ENCODE data around the gene TSPAN9. TPM values are rescaled to one million over a fixed set of nuclear protein-coding genes. Genes with fewer than 3 reads are reported as not detected.
A peak's percentile ranks its signal among the peaks of the same experiment; 100 is the strongest.

Gene TSPAN9
- total and polyA plus RNA-seq, 2 experiments from 2014 or later, result 6.0 to 31.5 TPM

DNA sequence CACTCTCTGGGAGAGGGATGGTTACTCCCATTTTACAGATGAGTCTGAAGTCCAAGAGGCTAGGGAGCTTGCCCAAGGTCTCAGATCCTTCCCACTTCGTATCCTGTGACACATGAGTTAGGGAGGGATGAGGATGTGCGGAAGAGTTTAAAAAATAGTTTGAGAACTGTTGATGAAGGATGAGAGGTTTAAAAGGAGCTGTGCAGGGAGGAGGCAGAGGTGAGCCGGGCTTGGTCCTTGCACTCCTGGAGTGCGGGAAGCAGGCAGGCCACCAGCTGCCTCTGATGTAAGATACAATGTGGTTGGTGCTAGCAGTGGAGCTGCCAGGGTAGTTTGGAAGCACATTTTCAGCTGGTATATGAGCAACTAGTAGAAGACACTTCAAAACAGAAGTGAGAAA, 46.5 kb downstream of the TSPAN9 start:
- H3K27ac Mint-ChIP-seq, result no peak overlapping the region

More for the DNA sequence above, 46.5 kb downstream of the TSPAN9 start:
- no peak for TF ChIP-seq ZNF114 (CRISPR knock-in tag; IDR thresholded peaks at IDR 0.05)
- TF ChIP-seq EZH2phosphoT487 (IDR thresholded peaks at IDR 0.05; ENCODE audit: unreplicated experiment), result no peak
- TF ChIP-seq STAT1 (IDR thresholded peaks at IDR 0.05; ENCODE audit: unreplicated experiment), result no peak
- no peak for TF ChIP-seq JUNB (IDR thresholded peaks at IDR 0.05; ENCODE audit: unreplicated experiment)
- TF ChIP-seq ZNF331 (CRISPR knock-in tag; IDR thresholded peaks at IDR 0.05; ENCODE audit: low read depth), result no peak
- no peak for TF ChIP-seq CREB1 (CRISPR knock-in tag; IDR thresholded peaks at IDR 0.05; ENCODE audit: low read depth)
- TF ChIP-seq POLR2AphosphoS5 (IDR thresholded peaks at IDR 0.05; ENCODE audit: low read depth), result no peak
- TF ChIP-seq CTCF (conservative IDR thresholded peaks at IDR 0.05; ENCODE audit: low read depth in 2 of 2), result no peak
- TF ChIP-seq REST (IDR thresholded peaks at IDR 0.05; ENCODE audit: unreplicated experiment), result no peak
- TF ChIP-seq, protein P1, sequence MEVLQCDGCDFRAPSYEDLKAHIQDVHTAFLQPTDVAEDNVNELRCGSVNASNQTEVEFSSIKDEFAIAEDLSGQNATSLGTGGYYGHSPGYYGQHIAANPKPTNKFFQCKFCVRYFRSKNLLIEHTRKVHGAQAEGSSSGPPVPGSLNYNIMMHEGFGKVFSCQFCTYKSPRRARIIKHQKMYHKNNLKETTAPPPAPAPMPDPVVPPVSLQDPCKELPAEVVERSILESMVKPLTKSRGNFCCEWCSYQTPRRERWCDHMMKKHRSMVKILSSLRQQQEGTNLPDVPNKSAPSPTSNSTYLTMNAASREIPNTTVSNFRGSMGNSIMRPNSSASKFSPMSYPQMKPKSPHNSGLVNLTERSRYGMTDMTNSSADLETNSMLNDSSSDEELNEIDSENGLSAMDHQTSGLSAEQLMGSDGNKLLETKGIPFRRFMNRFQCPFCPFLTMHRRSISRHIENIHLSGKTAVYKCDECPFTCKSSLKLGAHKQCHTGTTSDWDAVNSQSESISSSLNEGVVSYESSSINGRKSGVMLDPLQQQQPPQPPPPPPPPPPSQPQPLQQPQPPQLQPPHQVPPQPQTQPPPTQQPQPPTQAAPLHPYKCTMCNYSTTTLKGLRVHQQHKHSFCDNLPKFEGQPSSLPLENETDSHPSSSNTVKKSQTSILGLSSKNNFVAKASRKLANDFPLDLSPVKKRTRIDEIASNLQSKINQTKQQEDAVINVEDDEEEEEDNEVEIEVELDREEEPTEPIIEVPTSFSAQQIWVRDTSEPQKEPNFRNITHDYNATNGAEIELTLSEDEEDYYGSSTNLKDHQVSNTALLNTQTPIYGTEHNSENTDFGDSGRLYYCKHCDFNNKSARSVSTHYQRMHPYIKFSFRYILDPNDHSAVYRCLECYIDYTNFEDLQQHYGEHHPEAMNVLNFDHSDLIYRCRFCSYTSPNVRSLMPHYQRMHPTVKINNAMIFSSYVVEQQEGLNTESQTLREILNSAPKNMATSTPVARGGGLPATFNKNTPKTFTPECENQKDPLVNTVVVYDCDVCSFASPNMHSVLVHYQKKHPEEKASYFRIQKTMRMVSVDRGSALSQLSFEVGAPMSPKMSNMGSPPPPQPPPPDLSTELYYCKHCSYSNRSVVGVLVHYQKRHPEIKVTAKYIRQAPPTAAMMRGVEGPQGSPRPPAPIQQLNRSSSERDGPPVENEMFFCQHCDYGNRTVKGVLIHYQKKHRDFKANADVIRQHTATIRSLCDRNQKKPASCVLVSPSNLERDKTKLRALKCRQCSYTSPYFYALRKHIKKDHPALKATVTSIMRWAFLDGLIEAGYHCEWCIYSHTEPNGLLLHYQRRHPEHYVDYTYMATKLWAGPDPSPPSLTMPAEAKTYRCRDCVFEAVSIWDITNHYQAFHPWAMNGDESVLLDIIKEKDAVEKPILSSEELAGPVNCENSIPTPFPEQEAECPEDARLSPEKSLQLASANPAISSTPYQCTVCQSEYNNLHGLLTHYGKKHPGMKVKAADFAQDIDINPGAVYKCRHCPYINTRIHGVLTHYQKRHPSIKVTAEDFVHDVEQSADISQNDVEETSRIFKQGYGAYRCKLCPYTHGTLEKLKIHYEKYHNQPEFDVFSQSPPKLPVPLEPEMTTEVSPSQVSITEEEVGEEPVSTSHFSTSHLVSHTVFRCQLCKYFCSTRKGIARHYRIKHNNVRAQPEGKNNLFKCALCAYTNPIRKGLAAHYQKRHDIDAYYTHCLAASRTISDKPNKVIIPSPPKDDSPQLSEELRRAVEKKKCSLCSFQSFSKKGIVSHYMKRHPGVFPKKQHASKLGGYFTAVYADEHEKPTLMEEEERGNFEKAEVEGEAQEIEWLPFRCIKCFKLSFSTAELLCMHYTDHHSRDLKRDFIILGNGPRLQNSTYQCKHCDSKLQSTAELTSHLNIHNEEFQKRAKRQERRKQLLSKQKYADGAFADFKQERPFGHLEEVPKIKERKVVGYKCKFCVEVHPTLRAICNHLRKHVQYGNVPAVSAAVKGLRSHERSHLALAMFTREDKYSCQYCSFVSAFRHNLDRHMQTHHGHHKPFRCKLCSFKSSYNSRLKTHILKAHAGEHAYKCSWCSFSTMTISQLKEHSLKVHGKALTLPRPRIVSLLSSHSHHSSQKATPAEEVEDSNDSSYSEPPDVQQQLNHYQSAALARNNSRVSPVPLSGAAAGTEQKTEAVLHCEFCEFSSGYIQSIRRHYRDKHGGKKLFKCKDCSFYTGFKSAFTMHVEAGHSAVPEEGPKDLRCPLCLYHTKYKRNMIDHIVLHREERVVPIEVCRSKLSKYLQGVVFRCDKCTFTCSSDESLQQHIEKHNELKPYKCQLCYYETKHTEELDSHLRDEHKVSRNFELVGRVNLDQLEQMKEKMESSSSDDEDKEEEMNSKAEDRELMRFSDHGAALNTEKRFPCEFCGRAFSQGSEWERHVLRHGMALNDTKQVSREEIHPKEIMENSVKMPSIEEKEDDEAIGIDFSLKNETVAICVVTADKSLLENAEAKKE (CRISPR knock-in tag; IDR thresholded peaks at IDR 0.05), result no peak
- no peak for TF ChIP-seq ETS1 (IDR thresholded peaks at IDR 0.05)
- TF ChIP-seq NANOG (IDR thresholded peaks at IDR 0.05; ENCODE audit: borderline replicate concordance), result no peak
- TF ChIP-seq EZH2 (IDR thresholded peaks at IDR 0.05; ENCODE audit: low read depth, unreplicated experiment), result no peak
- no peaks in the 10 kb centered on the region for H3K9me2 ChIP-seq (ENCODE audit: insufficient read depth)
- Mint-ChIP-seq H3K4me1 (peaks cover 9% of the 10 kb centered on the region), H3K27me3 (ENCODE audit: insufficient read depth, low read depth, poor library complexity) (peaks cover 5% of the 10 kb centered on the region), H3K36me3 (ENCODE audit: low read depth) (peaks cover under 1% of the 10 kb centered on the region; the same call in 2 of the 3 replicates), H3K4me3 (no peak overlapping the region), H3K9me3 (no peaks in the 10 kb centered on the region)
- no peak for DNase-seq (ENCODE audit: low spot score)
- H3K4me2 ChIP-seq, result no peak overlapping the region
- 0 out of 2 replicates have a peak overlapping the region, but pooled peaks have one; percentile 26 for H3K27ac ChIP-seq (ENCODE audit: low read depth)
- H3K4me3 ChIP-seq, result no peak overlapping the region
- H3K27me3 ChIP-seq (ENCODE audit: insufficient read depth), result no peaks in the 10 kb centered on the region
- H2AFZ ChIP-seq, result no peak overlapping the region
- no peaks in the 10 kb centered on the region for H3K79me2 ChIP-seq (replicated peaks; ENCODE audit: insufficient read depth)
- H3F3A ChIP-seq (replicated peaks; ENCODE audit: low read depth), result no peaks in the 10 kb centered on the region
- ATAC-seq, result no peak
- no peaks in the 10 kb centered on the region for H3K4me1 ChIP-seq (ENCODE audit: insufficient read depth)
- no peaks in the 10 kb centered on the region for H3K36me3 ChIP-seq (ENCODE audit: insufficient read depth)
- H4K20me1 ChIP-seq (replicated peaks; ENCODE audit: insufficient read depth), result no peaks in the 10 kb centered on the region; the same call in 1 of the 2 replicates
